Stomach (tissue), 4 donors: ENCODE measurements around the gene WIZ.

ENCODE experiments used
- POLR2AphosphoS5 ChIP-seq, 3 donors: sonication (generic); formaldehyde crosslinking; IDR thresholded peaks; one replicate each; pipeline ENCODE4 v1.6.1; 2016; ENCODE audit warnings: antibody characterized with exemption in 3 of 3
- TF ChIP-seq, protein P1 (sequence below), 7 experiments: fragments of 450-650 bp in 4 of 7; fragments of 200-600 bp in 3 of 7; sonication (generic) in 3 of 7; IDR thresholded peaks; one replicate each; pipeline ENCODE4 v1.5.1; 2016 to 2019; ENCODE audit warnings: antibody characterized with exemption in 7 of 7, control low read depth in 2 of 7, mild to moderate bottlenecking in 1 of 7

DNA sequence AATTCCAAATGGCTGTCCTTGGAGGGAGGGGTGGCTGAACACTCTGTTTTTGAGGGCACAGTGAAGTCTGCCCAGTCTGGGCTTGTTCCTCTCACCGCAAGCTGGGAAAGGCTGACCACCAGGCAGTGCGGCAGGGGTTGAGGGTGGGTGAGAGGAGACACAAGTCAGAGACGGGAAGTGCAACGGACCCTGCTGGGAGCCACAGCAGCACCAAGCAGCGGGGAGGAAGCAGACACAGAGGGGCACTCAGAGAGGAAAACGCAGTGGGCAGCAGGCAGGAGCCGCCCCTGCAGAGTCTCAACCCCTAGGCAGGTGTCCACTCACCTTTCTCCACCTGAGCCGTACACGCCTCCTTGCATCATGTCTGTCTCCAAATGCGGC is 46.6 kb downstream of the WIZ start:
- TF ChIP-seq, protein P1, sequence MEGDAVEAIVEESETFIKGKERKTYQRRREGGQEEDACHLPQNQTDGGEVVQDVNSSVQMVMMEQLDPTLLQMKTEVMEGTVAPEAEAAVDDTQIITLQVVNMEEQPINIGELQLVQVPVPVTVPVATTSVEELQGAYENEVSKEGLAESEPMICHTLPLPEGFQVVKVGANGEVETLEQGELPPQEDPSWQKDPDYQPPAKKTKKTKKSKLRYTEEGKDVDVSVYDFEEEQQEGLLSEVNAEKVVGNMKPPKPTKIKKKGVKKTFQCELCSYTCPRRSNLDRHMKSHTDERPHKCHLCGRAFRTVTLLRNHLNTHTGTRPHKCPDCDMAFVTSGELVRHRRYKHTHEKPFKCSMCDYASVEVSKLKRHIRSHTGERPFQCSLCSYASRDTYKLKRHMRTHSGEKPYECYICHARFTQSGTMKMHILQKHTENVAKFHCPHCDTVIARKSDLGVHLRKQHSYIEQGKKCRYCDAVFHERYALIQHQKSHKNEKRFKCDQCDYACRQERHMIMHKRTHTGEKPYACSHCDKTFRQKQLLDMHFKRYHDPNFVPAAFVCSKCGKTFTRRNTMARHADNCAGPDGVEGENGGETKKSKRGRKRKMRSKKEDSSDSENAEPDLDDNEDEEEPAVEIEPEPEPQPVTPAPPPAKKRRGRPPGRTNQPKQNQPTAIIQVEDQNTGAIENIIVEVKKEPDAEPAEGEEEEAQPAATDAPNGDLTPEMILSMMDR (IDR thresholded peaks at IDR 0.05), result no peak
- TF ChIP-seq POLR2AphosphoS5 (IDR thresholded peaks at IDR 0.05), result no peak
